Karpas-422 (cell line): ENCODE data around the gene DGAT2. TPM values are rescaled to one million over a fixed set of nuclear protein-coding genes. Genes with fewer than 3 reads are reported as not detected.
"Not testable (repeated sequence)": the region's sequence is repeated elsewhere in the genome, so short reads cannot be mapped to it uniquely, and the experiment has no call there.

Experiments used
- DNase-seq: peaks from one replicate; pipeline ENCODE4 v3.0.0-alpha.2; 2015
- H2AFZ ChIP-seq: fragments of 200-600 bp; sonication (generic); 2 replicates; pipeline ENCODE4 v1.6.1; 2014; ENCODE audit warnings: antibody characterized with exemption, low read length, mixed read lengths
- H3K27ac ChIP-seq: fragments of 200-600 bp; sonication (generic); 2 replicates; pipeline ENCODE4 v1.5.1; 2014; ENCODE audit warnings: mild to moderate bottlenecking, low read length, moderate library complexity
- H3K27me3 ChIP-seq: fragments of 200-600 bp; sonication (generic); 2 replicates; pipeline ENCODE4 v1.6.1; 2014; ENCODE audit warnings: low read length, mixed read lengths
- H3K36me3 ChIP-seq: fragments of 200-600 bp; sonication (generic); 2 replicates; pipeline ENCODE4 v1.6.1; 2014; ENCODE audit warnings: low read length, mixed read lengths; ENCODE audit not compliant: insufficient read depth
- H3K4me1 ChIP-seq: fragments of 200-600 bp; sonication (generic); 2 replicates; pipeline ENCODE4 v1.6.1; 2014; ENCODE audit warnings: mild to moderate bottlenecking, low read length, mixed read lengths
- H3K4me2 ChIP-seq: fragments of 200-600 bp; sonication (generic); 2 replicates; pipeline ENCODE4 v1.6.1; 2014; ENCODE audit warnings: low read length, low read depth, mild to moderate bottlenecking; ENCODE audit not compliant: poor library complexity, severe bottlenecking
- H3K4me3 ChIP-seq: fragments of 200-600 bp; sonication (generic); 2 replicates; pipeline ENCODE4 v1.5.1; 2014; ENCODE audit warnings: mild to moderate bottlenecking, antibody characterized with exemption, low read length, mixed read lengths
- H3K79me2 ChIP-seq: fragments of 200-600 bp; sonication (generic); 2 replicates; pipeline ENCODE4 v1.6.1; 2014; ENCODE audit warnings: mild to moderate bottlenecking, low read length, mixed read lengths
- H3K9ac ChIP-seq: fragments of 200-600 bp; sonication (generic); 2 replicates; pipeline ENCODE4 v1.6.0; 2014; ENCODE audit warnings: low read length
- H3K9me2 ChIP-seq: fragments of 200-600 bp; sonication (generic), shearing (Covaris generic); replicated peaks from 2 replicates; pipeline ENCODE4 v1.6.0; 2014; ENCODE audit warnings: mild to moderate bottlenecking, low read length, moderate library complexity; ENCODE audit not compliant: insufficient read depth
- H3K9me3 ChIP-seq: fragments of 300-700, 200-600 bp; sonication (generic); 2 replicates; pipeline ENCODE4 v1.6.1; 2014; ENCODE audit warnings: low read length, mixed read lengths
- H4K20me1 ChIP-seq: fragments of 200-600 bp; sonication (generic); 2 replicates; pipeline ENCODE4 v1.6.1; 2014; ENCODE audit warnings: mild to moderate bottlenecking, antibody characterized with exemption, low read length, low read depth; ENCODE audit not compliant: insufficient read depth
- total RNA-seq: library from RNA; depleted of rRNA; stranded (reverse); fragments of >200 nt; shearing (Covaris generic); gene quantifications from 2 replicates; pipeline ENCODE4 v1.2.3, GENCODE V29; 2014; ENCODE audit warnings: low replicate concordance

DGAT2 gene
- total RNA-seq, 1 experiment from 2014 or later, result 1.9 TPM

DNA sequence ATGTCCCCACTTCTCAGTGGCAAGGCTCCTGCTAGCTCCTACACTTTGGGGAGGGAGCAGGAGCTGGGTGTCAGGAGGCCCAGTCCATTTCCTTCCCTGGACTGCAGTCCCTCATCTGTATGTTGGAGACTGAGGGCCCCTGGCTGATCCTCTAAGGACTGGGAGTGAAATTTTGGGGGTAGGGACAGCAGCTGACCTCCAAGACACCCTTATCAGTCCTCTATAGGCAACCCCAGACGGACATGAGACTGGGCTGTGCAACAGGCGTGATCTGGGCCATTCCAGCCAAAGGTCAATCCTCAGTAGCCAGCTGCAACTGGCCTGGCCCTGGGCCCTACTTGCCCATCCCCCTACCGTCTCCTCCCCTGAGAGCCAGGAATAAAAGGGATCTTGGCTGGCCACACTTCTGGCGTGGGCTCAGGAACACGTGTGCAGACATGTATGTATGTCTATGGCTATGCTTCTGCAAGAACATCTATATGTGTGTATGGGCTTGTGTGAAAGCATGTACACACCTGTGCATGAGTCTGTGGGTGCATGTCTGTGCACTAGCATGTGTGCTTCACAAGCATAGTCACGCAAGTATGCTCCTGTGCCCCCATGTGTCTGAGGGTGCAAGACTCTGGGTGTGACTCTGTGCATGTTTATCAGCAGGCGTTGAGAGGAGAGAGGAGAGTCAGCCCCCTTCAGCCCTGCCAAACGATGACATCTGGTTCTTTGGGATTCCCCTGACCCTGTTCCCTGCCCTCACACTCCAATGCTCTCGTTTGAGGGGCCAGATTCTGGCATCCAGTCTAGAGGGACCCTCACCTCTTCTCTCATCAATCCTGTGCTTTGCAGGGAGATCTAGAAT, 24.6 kb upstream of the DGAT2 start:
- Histone ChIP-seq H2AFZ (no peak overlapping the region), H4K20me1 (no peaks in the 10 kb centered on the region), H3K4me1 (peaks cover 10% of the 10 kb centered on the region), H3K36me3 (no peaks in the 10 kb centered on the region), H3K4me3 (no peak overlapping the region), H3K9ac (no peak overlapping the region), H3K27me3 (no peaks in the 10 kb centered on the region), H3K9me2 (no peaks in the 10 kb centered on the region), H3K27ac (no peak overlapping the region), H3K79me2 (no peaks in the 10 kb centered on the region), H3K9me3 (no peaks in the 10 kb centered on the region), H3K4me2 (no peak overlapping the region)
- no peak for DNase-seq

DNA sequence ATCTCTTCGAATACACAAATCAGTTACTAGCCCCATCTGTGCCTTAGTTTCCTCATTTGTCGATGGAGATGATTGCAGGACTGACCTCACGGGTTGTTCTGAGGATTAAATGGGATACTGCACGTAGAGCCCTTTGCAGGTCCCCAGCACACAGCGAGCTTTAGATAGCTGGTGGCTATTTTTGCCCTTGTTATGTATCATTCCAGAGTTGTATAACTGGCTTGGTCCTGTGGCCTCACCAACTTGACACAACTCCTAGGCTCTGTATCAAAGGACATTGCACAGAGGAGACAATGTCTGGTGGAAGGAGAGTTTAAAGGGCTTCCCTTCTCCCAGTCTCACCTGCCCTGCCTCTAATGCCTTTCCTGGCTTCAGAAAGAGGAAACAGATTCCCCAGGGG, 22.8 kb upstream of the DGAT2 start:
- H3K79me2 ChIP-seq, result no peaks in the 10 kb centered on the region
- H2AFZ ChIP-seq, result no peak overlapping the region

GRCh38 chr11:75748729-75749273, 19.8 kb upstream of the DGAT2 start:
- not testable (repeated sequence) for H3K9ac ChIP-seq, H3K4me1 ChIP-seq, H3K9me2 ChIP-seq, H3K27me3 ChIP-seq, H3K9me3 ChIP-seq, H3K27ac ChIP-seq, H2AFZ ChIP-seq, H4K20me1 ChIP-seq, H3K4me3 ChIP-seq, H3K4me2 ChIP-seq, DNase-seq, H3K79me2 ChIP-seq, H3K36me3 ChIP-seq

More for the DNA sequence above, 22.8 kb upstream of the DGAT2 start:
- H3K9ac ChIP-seq, result no peak overlapping the region
- no peak overlapping the region for H3K27ac ChIP-seq
- no peaks in the 10 kb centered on the region for H3K9me2 ChIP-seq
- no peaks in the 10 kb centered on the region for H3K27me3 ChIP-seq
- no peak for DNase-seq
- H4K20me1 ChIP-seq, result no peaks in the 10 kb centered on the region
- H3K9me3 ChIP-seq, result no peaks in the 10 kb centered on the region
- H3K36me3 ChIP-seq, result no peaks in the 10 kb centered on the region
- H3K4me2 ChIP-seq, result no peak overlapping the region
- H3K4me1 ChIP-seq, result peaks cover 8% of the 10 kb centered on the region
- no peak overlapping the region for H3K4me3 ChIP-seq

GRCh38 chr11:75754933-75755332, 13.6 kb upstream of the DGAT2 start:
- not testable (repeated sequence) for H3K27ac ChIP-seq, H3K79me2 ChIP-seq, H3K9ac ChIP-seq, H3K9me3 ChIP-seq, DNase-seq, H3K27me3 ChIP-seq, H3K4me3 ChIP-seq, H2AFZ ChIP-seq, H4K20me1 ChIP-seq, H3K9me2 ChIP-seq, H3K4me2 ChIP-seq, H3K36me3 ChIP-seq, H3K4me1 ChIP-seq

DNA sequence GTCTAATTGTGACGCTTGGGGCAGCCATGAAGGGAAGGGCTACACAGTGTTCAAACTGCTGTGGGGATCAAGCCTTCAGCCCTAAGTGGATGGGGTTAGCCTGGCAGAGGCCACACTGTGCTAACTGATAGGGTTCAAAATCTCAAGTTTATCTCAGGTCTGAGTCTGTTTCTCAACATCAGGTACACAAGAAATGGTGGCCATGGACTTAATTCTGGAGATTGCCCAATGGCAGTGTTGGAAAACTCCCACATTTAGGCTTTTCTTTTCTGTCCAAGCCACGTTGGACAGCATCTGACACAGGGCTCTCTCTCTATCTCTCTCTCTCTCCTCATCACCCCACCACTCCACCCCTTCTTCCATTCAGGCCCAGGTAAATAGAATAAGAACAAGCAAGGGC, 10.9 kb upstream of the DGAT2 start:
- H3K9ac ChIP-seq, result no peak overlapping the region
- no peaks in the 10 kb centered on the region for H3K79me2 ChIP-seq
- DNase-seq, result no peak
- no peak overlapping the region for H3K4me3 ChIP-seq
- H3K27me3 ChIP-seq, result no peaks in the 10 kb centered on the region
- H4K20me1 ChIP-seq, result no peaks in the 10 kb centered on the region
- H3K4me1 ChIP-seq, result no peaks in the 10 kb centered on the region
- no peaks in the 10 kb centered on the region for H3K9me2 ChIP-seq
- H3K27ac ChIP-seq, result no peak overlapping the region
- no peaks in the 10 kb centered on the region for H3K9me3 ChIP-seq
- H3K36me3 ChIP-seq, result no peaks in the 10 kb centered on the region
- H3K4me2 ChIP-seq, result no peak overlapping the region
- no peak overlapping the region for H2AFZ ChIP-seq

- no peak overlapping the region for H3K4me2 ChIP-seq
- DNase-seq, result no peak
- H3K4me3 ChIP-seq, result no peak overlapping the region
- H3K36me3 ChIP-seq, result no peaks in the 10 kb centered on the region
- no peaks in the 10 kb centered on the region for H3K9me3 ChIP-seq
- H3K27ac ChIP-seq, result no peak overlapping the region
- no peak overlapping the region for H3K9ac ChIP-seq
- H3K4me1 ChIP-seq, result no peaks in the 10 kb centered on the region
- no peak overlapping the region for H2AFZ ChIP-seq
- no peaks in the 10 kb centered on the region for H3K79me2 ChIP-seq
- no peaks in the 10 kb centered on the region for H3K27me3 ChIP-seq
- no peaks in the 10 kb centered on the region for H4K20me1 ChIP-seq
- H3K9me2 ChIP-seq, result no peaks in the 10 kb centered on the region
Measured at GRCh38 chr11:75759832-75760231, 8.7 kb upstream of the DGAT2 start.

DNA sequence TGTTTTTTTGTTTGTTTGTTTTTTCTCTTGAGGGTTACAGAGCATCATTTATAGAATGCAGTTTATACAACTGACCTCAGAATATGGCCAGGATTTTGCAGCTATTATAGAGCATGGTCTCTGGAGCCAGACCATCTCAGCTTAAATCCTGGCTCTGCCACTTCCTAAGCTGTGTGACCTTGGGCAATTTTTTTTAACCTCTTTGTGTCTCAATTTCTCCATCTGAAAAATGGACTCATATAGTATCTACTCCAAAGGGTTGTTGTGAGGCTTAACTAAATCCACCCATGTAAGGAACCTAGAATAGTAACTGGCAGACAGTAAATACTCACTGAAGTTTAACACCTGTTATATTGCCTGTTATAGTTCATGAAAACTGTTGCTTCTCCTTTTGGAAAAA, 8.3 kb upstream of the DGAT2 start:
- Histone ChIP-seq H3K27me3 (no peaks in the 10 kb centered on the region), H3K4me3 (no peak overlapping the region), H3K9me3 (no peaks in the 10 kb centered on the region), H2AFZ (no peak overlapping the region), H3K9ac (no peak overlapping the region), H3K4me2 (no peak overlapping the region), H3K79me2 (no peaks in the 10 kb centered on the region), H3K36me3 (no peaks in the 10 kb centered on the region), H4K20me1 (no peaks in the 10 kb centered on the region), H3K9me2 (no peaks in the 10 kb centered on the region), H3K4me1 (no peaks in the 10 kb centered on the region), H3K27ac (no peak overlapping the region)
- no peak for DNase-seq

DNA sequence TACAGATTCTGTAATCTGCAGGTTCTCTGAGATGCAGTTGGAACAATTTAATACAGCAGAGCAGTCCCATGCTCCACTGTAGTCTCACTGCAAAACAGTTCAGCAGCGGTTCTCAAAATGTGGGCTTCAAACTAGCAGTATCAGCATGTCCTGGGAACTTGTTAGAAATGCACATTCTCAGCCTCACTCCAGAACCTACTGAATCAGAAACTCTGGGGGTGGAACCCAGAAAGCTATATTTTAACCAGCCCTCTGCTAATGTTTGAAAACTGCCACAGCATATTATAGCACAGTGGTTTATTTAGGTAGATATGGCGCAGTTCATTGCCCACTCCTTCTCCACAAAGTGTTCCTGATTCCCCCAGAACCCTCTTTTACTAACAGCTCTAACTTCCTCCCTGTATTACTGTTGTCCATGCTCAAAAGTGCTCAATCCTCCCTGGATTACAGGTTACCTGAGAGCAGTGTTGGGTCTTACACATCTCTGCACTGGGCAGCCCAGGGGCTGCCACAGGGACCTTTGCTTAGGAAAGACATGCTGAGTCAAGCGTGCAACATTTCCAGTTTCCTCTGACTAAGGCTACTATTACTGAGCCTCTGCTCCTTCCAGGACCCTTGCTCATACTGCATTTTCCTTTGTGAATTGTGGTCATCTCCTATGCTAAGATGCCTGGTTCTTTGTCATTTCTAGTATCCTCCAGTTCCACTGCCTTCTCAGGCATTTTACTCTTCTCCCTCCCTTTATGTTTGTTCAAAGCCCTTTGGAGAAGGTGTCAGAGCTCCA, 7.7 kb upstream of the DGAT2 start:
- no peaks in the 10 kb centered on the region for H3K9me3 ChIP-seq
- no peaks in the 10 kb centered on the region for H3K79me2 ChIP-seq
- no peak overlapping the region for H3K27ac ChIP-seq
- H3K4me2 ChIP-seq, result no peak overlapping the region
- H3K36me3 ChIP-seq, result no peaks in the 10 kb centered on the region
- H3K9ac ChIP-seq, result no peak overlapping the region
- H3K4me3 ChIP-seq, result no peak overlapping the region
- H3K27me3 ChIP-seq, result no peaks in the 10 kb centered on the region
- no peak overlapping the region for H2AFZ ChIP-seq
- no peaks in the 10 kb centered on the region for H3K4me1 ChIP-seq
- DNase-seq, result no peak
- H3K9me2 ChIP-seq, result no peaks in the 10 kb centered on the region
- no peaks in the 10 kb centered on the region for H4K20me1 ChIP-seq
